Sciatic nerve (tissue), 2 donors: Measurements from ENCODE around the gene MOCS3. TPM values are rescaled to one million over a fixed set of nuclear protein-coding genes. Genes with fewer than 3 reads are reported as not detected.
A peak's percentile ranks its signal among the peaks of the same experiment; 100 is the strongest.
"Not testable (repeated sequence)": the region's sequence is repeated elsewhere in the genome, so short reads cannot be mapped to it uniquely, and the experiment has no call there.

ENCODE experiments used
- ATAC-seq: fragments of 200-7000 bp; cut with Tn5 transposase; one replicate; pipeline ENCODE4 v1.9.1; 2020; ENCODE audit warnings: mild to moderate bottlenecking, moderate library complexity
- DNase-seq: peaks from one replicate; pipeline ENCODE4 v3.0.0-alpha.2; 2020; ENCODE audit warnings: low spot score
- intact Hi-C: fragments of 100-400 bp; cut with DNase I; formaldehyde crosslinking; loops from one replicate; pipeline ENCODE4 v1.14.2; 2022
- total RNA-seq: library from RNA; stranded (reverse); fragmentation: NEBNext Ultra II Directional; extraction: Animal tissue kit (Norgen Biotek cat#: 25700); gene quantifications from one replicate; pipeline ENCODE4 v1.2.1, GENCODE V29; 2021
- donor health status: DM: no; HTN: no; CAD: no.
- donor health status: DM: no; HTN: no; CAD: no.

Gene MOCS3
- total RNA-seq, 1 donor from 2014 or later, result 3.1 TPM

- intact Hi-C loops, result no loop called here
- no peak for DNase-seq
Observed at GRCh38 chr20:50975701-50976330, 17.2 kb downstream of the MOCS3 start.

GRCh38 chr20:50977066-50978021 is 18.7 kb downstream of the MOCS3 start:
- intact Hi-C loops, result no loop called here
- ATAC-seq (no peak), DNase-seq (no peak)

More at GRCh38 chr20:50975701-50976330, 17.2 kb downstream of the MOCS3 start:
- ATAC-seq, result no peak

GRCh38 chr20:50978533-50978932 is 19.9 kb downstream of the MOCS3 start:
- ATAC-seq, intact Hi-C loops, DNase-seq: not testable (repeated sequence)

GRCh38 chr20:50980071-50980681 is 21.6 kb downstream of the MOCS3 start:
- ATAC-seq, result no peak
- intact Hi-C loops, result no loop called here
- no peak for DNase-seq

- intact Hi-C loops, result no loop called here
- peak; percentile 75 for DNase-seq
- ATAC-seq, result peak; percentile 41
Observed at GRCh38 chr20:50980851-50981713, 22.5 kb downstream of the MOCS3 start.

- ATAC-seq (no peak), DNase-seq (no peak)
- intact Hi-C loops, result no loop called here
Observed at GRCh38 chr20:50981714-50982048, 23.1 kb downstream of the MOCS3 start.

- DNase-seq, result no peak
- ATAC-seq, result no peak
- intact Hi-C loops, result no loop called here
Observed at GRCh38 chr20:50982363-50982762, 23.7 kb downstream of the MOCS3 start.

GRCh38 chr20:50983321-50983720 is 24.7 kb downstream of the MOCS3 start:
- no peak for ATAC-seq
- intact Hi-C loops, result no loop called here
- no peak for DNase-seq

- intact Hi-C loops, result loop anchor here (5.0 kb wide), 1 partner anchor 320 kb away; no protein-coding TSS in a partner anchor
- DNase-seq (peak; percentile 68), ATAC-seq (peak; percentile 95)
Observed at GRCh38 chr20:50987493-50988210, 29.0 kb downstream of the MOCS3 start.

GRCh38 chr20:50991076-50991475 is 32.5 kb downstream of the MOCS3 start:
- intact Hi-C loops, result no loop called here
- DNase-seq (no peak), ATAC-seq (no peak)

- ATAC-seq (no peak), DNase-seq (no peak)
- intact Hi-C loops, result no loop called here
Observed at GRCh38 chr20:50992336-50992732, 33.7 kb downstream of the MOCS3 start.

GRCh38 chr20:50992733-50993457 is 34.3 kb downstream of the MOCS3 start:
- ATAC-seq (no peak), DNase-seq (no peak)
- intact Hi-C loops, result no loop called here

GRCh38 chr20:50993876-50994275 is 35.3 kb downstream of the MOCS3 start:
- DNase-seq (no peak), ATAC-seq (no peak)
- intact Hi-C loops, result no loop called here

- DNase-seq, result no peak
- ATAC-seq, result no peak
- intact Hi-C loops, result no loop called here
Observed at GRCh38 chr20:50995506-50995905, 36.9 kb downstream of the MOCS3 start.

- intact Hi-C loops, result no loop called here
- no peak for ATAC-seq
Observed at GRCh38 chr20:50996901-50997865, 38.6 kb downstream of the MOCS3 start.

GRCh38 chr20:50999355-50999754 is 40.7 kb downstream of the MOCS3 start:
- DNase-seq, result no peak
- intact Hi-C loops, result no loop called here
- ATAC-seq, result no peak

More at GRCh38 chr20:50996901-50997865, 38.6 kb downstream of the MOCS3 start:
- no peak for DNase-seq
